H1 (cell line): ENCODE results near the gene ATXN2L. TPM values are rescaled to one million over a fixed set of nuclear protein-coding genes. Genes with fewer than 3 reads are reported as not detected.

Experiments
- CTCF ChIA-PET: fragments of 300-600 bp; sonication (Branson Sonifier 250); formaldehyde crosslinking; loops from one replicate; lab custom pipeline; 2021; ENCODE audit not compliant: partially characterized antibody; lab: Charles Lee
- POLR2A ChIA-PET: fragments of 300-600 bp; sonication (Branson Sonifier 250); formaldehyde crosslinking; loops from one replicate; lab custom pipeline; 2021; ENCODE audit warnings: inconsistent platforms; ENCODE audit not compliant: partially characterized antibody; lab: Charles Lee
- DNase-seq, 2 experiments: peaks; one replicate each; pipeline versions ENCODE4 v3.0.0 to v3.0.0-alpha.2; 2010 to 2022; ENCODE audit warnings: low spot score in 2 of 2, low read depth in 1 of 2, mixed read lengths in 1 of 2
- FAIRE-seq: peaks from 2 replicates; lab custom pipeline; 2011; peaks lifted over from hg19 to GRCh38; lab: Jason Lieb, UNC
- H2AFZ ChIP-seq: 2 replicates; pipeline ENCODE4 v1.8.1; 2012; ENCODE audit warnings: low read length, inconsistent platforms
- H2AK5ac ChIP-seq: 2 replicates; pipeline ENCODE4 v1.6.1; 2013; ENCODE audit warnings: low read depth, low read length
- H2BK120ac ChIP-seq: replicated peaks from 2 replicates; pipeline ENCODE3; 2013; ENCODE audit warnings: low read depth, low read length, inconsistent platforms
- H2BK12ac ChIP-seq: 2 replicates; pipeline ENCODE4 v1.6.1; 2013; ENCODE audit warnings: low read depth, low read length
- H2BK15ac ChIP-seq: 2 replicates; pipeline ENCODE4 v1.6.1; 2013; ENCODE audit warnings: low read length
- H2BK20ac ChIP-seq: 2 replicates; pipeline ENCODE4 v1.6.1; 2013; ENCODE audit warnings: low read length
- H2BK5ac ChIP-seq: 2 replicates; pipeline ENCODE4 v1.6.1; 2013; ENCODE audit warnings: low read depth, low read length
- H3K14ac ChIP-seq: 2 replicates; pipeline ENCODE4 v1.6.1; 2013; ENCODE audit warnings: inconsistent platforms; ENCODE audit not compliant: insufficient read length
- H3K18ac ChIP-seq: 2 replicates; pipeline ENCODE4 v1.6.1; 2013; ENCODE audit warnings: low read length; ENCODE audit errors: extremely low read depth
- H3K23ac ChIP-seq: 2 replicates; pipeline ENCODE4 v1.6.1; 2013; ENCODE audit warnings: inconsistent platforms; ENCODE audit not compliant: insufficient read length
- H3K23me2 ChIP-seq: 2 replicates; pipeline ENCODE4 v1.6.1; 2013; ENCODE audit warnings: low read depth, low read length
- H3K27ac ChIP-seq: 2 replicates; pipeline ENCODE4 v1.6.1; 2011; ENCODE audit warnings: low read depth, low read length, inconsistent platforms
- H3K27me3 ChIP-seq, 4 experiments: replicated peaks in 1 of 4; 1 replicate in 1 of 4; 2 replicates in 3 of 4; pipeline versions ENCODE4 v1.6.1 to v1.8.1; 2011 to 2013; ENCODE audit warnings: low read length in 3 of 4, mild to moderate bottlenecking in 3 of 4, inconsistent platforms in 2 of 4, mixed read lengths in 2 of 4, moderate library complexity in 1 of 4; ENCODE audit not compliant: control insufficient read depth in 3 of 4, insufficient read depth in 3 of 4; ENCODE audit errors: extremely low read depth in 1 of 4
- H3K36me3 ChIP-seq, 4 experiments: 2 replicates each; pipeline versions ENCODE4 v1.6.1 to v1.8.1; 2011 to 2013; ENCODE audit warnings: mild to moderate bottlenecking in 4 of 4, low read length in 3 of 4, moderate library complexity in 2 of 4, control low read depth in 1 of 4, inconsistent platforms in 1 of 4; ENCODE audit not compliant: insufficient read depth in 4 of 4, control insufficient read depth in 2 of 4
- H3K4ac ChIP-seq: replicated peaks from 2 replicates; pipeline ENCODE3; 2013; ENCODE audit warnings: low read length, low read depth, mixed read lengths, inconsistent platforms; ENCODE audit not compliant: insufficient read length
- H3K4me1 ChIP-seq, 4 experiments: replicated peaks in 1 of 4; 1 replicate in 1 of 4; 2 replicates in 3 of 4; pipeline versions ENCODE4 v1.6.1 to v1.8.1; 2011 to 2013; ENCODE audit warnings: low read length in 3 of 4, inconsistent platforms in 2 of 4, mixed read lengths in 1 of 4; ENCODE audit not compliant: insufficient read depth in 4 of 4, control insufficient read depth in 3 of 4
- H3K4me2 ChIP-seq, 2 experiments: 2 replicates each; pipeline versions ENCODE4 v1.6.1 to v1.8.1; 2011 to 2013; ENCODE audit warnings: low read depth in 2 of 2, low read length in 2 of 2, control low read depth in 1 of 2, inconsistent platforms in 1 of 2, mild to moderate bottlenecking in 1 of 2; ENCODE audit not compliant: insufficient read depth in 1 of 2
- H3K4me3 ChIP-seq, 4 experiments: fragments of 200-600, 300-600 bp in 1 of 4; sonication (generic), shearing (Covaris generic), sonication (Bioruptor Twin) in 1 of 4; 2 replicates each; pipeline versions ENCODE4 v1.5.1 to v1.8.1; 2011 to 2016; ENCODE audit warnings: low read length in 4 of 4, low read depth in 3 of 4, control low read depth in 2 of 4, inconsistent platforms in 2 of 4, mild to moderate bottlenecking in 2 of 4, mixed read lengths in 1 of 4, moderate library complexity in 1 of 4; ENCODE audit not compliant: insufficient read depth in 2 of 4; ENCODE audit errors: extremely low read depth in 1 of 4
- H3K56ac ChIP-seq: replicated peaks from 2 replicates; pipeline ENCODE3; 2013; ENCODE audit warnings: low read depth, mild to moderate bottlenecking, mixed read lengths, low read length, inconsistent platforms; ENCODE audit not compliant: insufficient read length
- H3K79me1 ChIP-seq: 2 replicates; pipeline ENCODE4 v1.6.1; 2013; ENCODE audit warnings: low read depth, low read length, control low read depth
- H3K79me2 ChIP-seq, 2 experiments: 2 replicates each; pipeline versions ENCODE4 v1.6.1 to v1.8.1; 2012 to 2013; ENCODE audit warnings: low read length in 2 of 2, mild to moderate bottlenecking in 2 of 2, inconsistent platforms in 1 of 2; ENCODE audit not compliant: insufficient read depth in 2 of 2, control insufficient read depth in 1 of 2
- H3K9ac ChIP-seq, 4 experiments: replicated peaks in 1 of 4; 1 replicate in 1 of 4; 2 replicates in 3 of 4; pipeline versions ENCODE4 v1.6.1 to v1.8.1; 2011 to 2013; ENCODE audit warnings: low read depth in 3 of 4, low read length in 3 of 4, control low read depth in 2 of 4, mild to moderate bottlenecking in 2 of 4, moderate library complexity in 2 of 4, inconsistent platforms in 1 of 4; ENCODE audit errors: extremely low read depth in 1 of 4
- H3K9me3 ChIP-seq, 2 experiments: 2 replicates each; pipeline versions ENCODE4 v1.6.1 to v1.8.1; 2012 to 2013; ENCODE audit warnings: mild to moderate bottlenecking in 2 of 2, moderate library complexity in 2 of 2, control low read depth in 1 of 2, inconsistent platforms in 1 of 2, low read depth in 1 of 2, low read length in 1 of 2, mixed read lengths in 1 of 2; ENCODE audit not compliant: insufficient read depth in 2 of 2
- H4K20me1 ChIP-seq, 2 experiments: replicated peaks in 1 of 2; 2 replicates each; pipeline versions ENCODE3 to v1.8.1; 2011 to 2013; ENCODE audit warnings: inconsistent platforms in 2 of 2, low read length in 2 of 2, mild to moderate bottlenecking in 1 of 2; ENCODE audit not compliant: insufficient read depth in 2 of 2, control insufficient read depth in 1 of 2
- H4K5ac ChIP-seq: 2 replicates; pipeline ENCODE4 v1.6.1; 2013; ENCODE audit warnings: low read length, low read depth, mixed read lengths, inconsistent platforms; ENCODE audit not compliant: insufficient read length
- H4K8ac ChIP-seq: 2 replicates; pipeline ENCODE4 v1.8.0; 2013; ENCODE audit warnings: mild to moderate bottlenecking, moderate library complexity, low read length, inconsistent platforms; ENCODE audit not compliant: insufficient read depth; ENCODE audit errors: extremely low read depth
- H4K91ac ChIP-seq: replicated peaks from 2 replicates; pipeline ENCODE3; 2013; ENCODE audit warnings: low read length, mixed read lengths, inconsistent platforms; ENCODE audit not compliant: insufficient read length
- GTF2F1 ChIP-seq: IDR thresholded peaks from 2 replicates; pipeline ENCODE4 v1.6.1; 2012; ENCODE audit warnings: low read depth, low read length, improper control_type of control experiment, borderline replicate concordance
- RFX5 ChIP-seq: IDR thresholded peaks from 2 replicates; pipeline ENCODE4 v1.6.1; 2011; ENCODE audit warnings: low read depth, low read length, improper control_type of control experiment, borderline replicate concordance
- RNF2 ChIP-seq: fragments of 200-900, 300-1000 bp; sonication (generic); IDR thresholded peaks from 2 replicates; pipeline ENCODE4 v1.7.1; 2016; ENCODE audit warnings: borderline replicate concordance, low read depth, mild to moderate bottlenecking, antibody characterized with exemption, low read length; ENCODE audit not compliant: poor library complexity, severe bottlenecking; ENCODE audit errors: missing control alignments
- SP2 ChIP-seq: IDR thresholded peaks from 2 replicates; pipeline ENCODE4 v1.6.1; 2012; ENCODE audit warnings: mild to moderate bottlenecking, low read length, inconsistent platforms
- TBP ChIP-seq: IDR thresholded peaks from 2 replicates; pipeline ENCODE4 v1.6.1; 2011; ENCODE audit warnings: low read depth, low read length, improper control_type of control experiment
- WGBS, 2 experiments: shearing (Covaris generic) in 1 of 2; methylation state at CpG; one replicate each; pipeline versions ENCODE4 v1.1.6 to v1.1.7; 2013 to 2015; ENCODE audit warnings: low lambda C conversion rate in 2 of 2, mixed read lengths in 2 of 2, inconsistent platforms in 1 of 2, low coverage in 1 of 2, missing lambda C conversion rate in 1 of 2; ENCODE audit not compliant: insufficient replicate concordance in 2 of 2, insufficient coverage in 1 of 2, insufficient read length in 1 of 2; ENCODE audit errors: extremely low coverage in 1 of 2, missing lambda C conversion rate in 1 of 2; 5-methylcytosine and 5-hydroxymethylcytosine counted together
- polyA plus RNA-seq, 7 experiments: library from polyadenylated mRNA; depleted of rRNA in 3 of 7; stranded (reverse) in 5 of 7; unstranded in 2 of 7; fragments of >200 nt in 5 of 7; fragments of 200-250 nt in 2 of 7; gene quantifications; 1 replicate in 5 of 7; 2 replicates in 1 of 7; 4 replicates in 1 of 7; pipeline versions ENCODE4 v1.2.1 to v1.2.3, GENCODE V29; 2011 to 2013; ENCODE audit warnings: missing spikeins in 2 of 7, mixed read lengths in 2 of 7
- total RNA-seq: library from RNA; stranded (reverse); fragmentation: NEBNext Ultra II Directional; extraction: Animal tissue kit (Norgen Biotek cat#: 25700); gene quantifications from 2 replicates; pipeline ENCODE4 v1.2.1, GENCODE V29; 2021

Gene ATXN2L
- total and polyA plus RNA-seq, 2 of the 8 experiments (the other 6 are each of a cell fraction or from before 2014, with no cell fraction given), result 79.1 to 227 TPM

- FAIRE-seq, result no peak
Measured at GRCh38 chr16:28877655-28878000, 54.8 kb downstream of the ATXN2L start.

More at GRCh38 chr16:28877655-28878000, 54.8 kb downstream of the ATXN2L start:
- Histone ChIP-seq H4K5ac (no peak overlapping the region), H3K23me2 (peaks cover 13% of the 10 kb centered on the region), H3K9me3 (no peaks in the 10 kb centered on the region), H4K8ac (no peak overlapping the region), H3K27ac (no peak overlapping the region), H2BK120ac (no peak overlapping the region), H3K79me1 (no peaks in the 10 kb centered on the region; the same call in none of the 2 replicates), H3K27me3 (peaks cover 0 to 8% (median 7%) of the 10 kb centered on the region in 4 experiments; a peak in 2 of 7 replicates), H3K4me3 (no peak overlapping the region), H3K18ac (no peak overlapping the region), H2BK5ac (no peak overlapping the region), H3K36me3 (peaks cover 0 to 2% (median 0%) of the 10 kb centered on the region in 4 experiments; a peak in 4 of 8 replicates), H2AK5ac (no peak overlapping the region), H4K20me1 (peaks cover 2 to 12% of the 10 kb centered on the region in 2 experiments), H3K9ac (no peak overlapping the region), H2AFZ (no peak overlapping the region), H3K23ac (no peak overlapping the region), H3K4me2 (no peak overlapping the region), H2BK12ac (no peak overlapping the region), H3K4me1 (peaks cover 0 to 31% (median 20%) of the 10 kb centered on the region in 4 experiments; a peak in 6 of 7 replicates), H3K56ac (no peak overlapping the region), H3K79me2 (no peaks in the 10 kb centered on the region), H2BK20ac (no peak overlapping the region), H3K4ac (no peak overlapping the region), H2BK15ac (no peak overlapping the region), H4K91ac (no peak overlapping the region), H3K14ac (no peak overlapping the region)
- ChIA-PET CTCF (interaction anchor here (1.0 to 4.7 kb wide), 2 partner anchors 12 to 47 kb away, joined by 3 to 42 read pairs; partner anchors contain the start of gene SH2B1), POLR2A (interaction anchor here (1.2 to 13.3 kb wide), 3 partner anchors 14 to 38 kb away, joined by 3 to 164 read pairs (median 89); partner anchors contain the start of genes SH2B1 and TUFM)
- WGBS, 2 experiments, result 100% methylated on average over 1 of the region's 2 CpGs; no CpG with 5 or more reads in 1 of the 2 experiments
- DNase-seq, result no peak
- TF ChIP-seq RFX5 (no peak), SP2 (no peak), TBP (no peak), GTF2F1 (no peak), RNF2 (no peak)
